IMR-90 (cell line): Measurements from ENCODE around the gene C6orf141. TPM values are rescaled to one million over a fixed set of nuclear protein-coding genes. Genes with fewer than 3 reads are reported as not detected.

Experiments used
- ATAC-seq: fragments of 200-7000 bp; cut with Tn5 transposase; 2 replicates; pipeline ENCODE4 v1.9.1; 2020; ENCODE audit warnings: low read depth, mild to moderate bottlenecking, moderate library complexity
- BruUV-seq: library from RNA; stranded (reverse); fragments of 400-500 nt; replicated peaks from 2 replicates; lab custom pipeline; 2021; lab: Mats Ljungman, UMichigan
- CTCF ChIA-PET: fragments of 300-600 bp; formaldehyde crosslinking; extraction: SDS; loops from one replicate; lab custom pipeline; 2021; ENCODE audit warnings: antibody characterized with exemption; lab: Yijun Ruan, JAX
- POLR2A ChIA-PET: fragments of 300-600 bp; sonication (Branson Sonifier 250); formaldehyde crosslinking; loops from one replicate; lab custom pipeline; 2022; ENCODE audit warnings: antibody characterized with exemption; ENCODE audit not compliant: unreplicated experiment; lab: Charles Lee
- DNase-seq: peaks from one replicate; pipeline ENCODE4 v3.0.0; 2013
- H2AFZ ChIP-seq: replicated peaks from 2 replicates; pipeline ENCODE3; 2013; ENCODE audit warnings: low read length, mild to moderate bottlenecking; ENCODE audit not compliant: poor library complexity
- H2AK5ac ChIP-seq: 2 replicates; pipeline ENCODE4 v1.6.1; 2013; ENCODE audit warnings: low read depth, low read length, inconsistent platforms
- H2AK9ac ChIP-seq: replicated peaks from 2 replicates; pipeline ENCODE3; 2013; ENCODE audit warnings: mild to moderate bottlenecking, low read depth, low read length, moderate library complexity; ENCODE audit not compliant: poor library complexity
- H2BK120ac ChIP-seq: 2 replicates; pipeline ENCODE4 v1.6.1; 2013; ENCODE audit warnings: low read depth, low read length, inconsistent platforms
- H2BK15ac ChIP-seq: 3 replicates; pipeline ENCODE4 v1.6.1; 2013; ENCODE audit warnings: low read depth, low read length, inconsistent platforms
- H2BK20ac ChIP-seq: 2 replicates; pipeline ENCODE4 v1.6.1; 2013; ENCODE audit warnings: low read depth, mild to moderate bottlenecking, inconsistent platforms, low read length, moderate library complexity
- H2BK5ac ChIP-seq: 2 replicates; pipeline ENCODE4 v1.6.1; 2013; ENCODE audit warnings: mild to moderate bottlenecking, low read depth, low read length, inconsistent platforms; ENCODE audit not compliant: poor library complexity, severe bottlenecking
- H3K14ac ChIP-seq: replicated peaks from 2 replicates; pipeline ENCODE4 v1.6.1; 2013; ENCODE audit warnings: low read depth, low read length, inconsistent platforms
- H3K18ac ChIP-seq: 2 replicates; pipeline ENCODE4 v1.6.1; 2013; ENCODE audit warnings: low read depth, low read length, control low read depth
- H3K23ac ChIP-seq: 2 replicates; pipeline ENCODE4 v1.6.1; 2013; ENCODE audit warnings: low read depth, low read length, inconsistent platforms
- H3K27ac ChIP-seq: 2 replicates; pipeline ENCODE4 v1.5.1; 2013; ENCODE audit warnings: mild to moderate bottlenecking, control low read depth, low read length; ENCODE audit not compliant: insufficient read depth
- H3K27me3 ChIP-seq: 2 replicates; pipeline ENCODE4 v1.6.1; 2013; ENCODE audit warnings: low read length; ENCODE audit not compliant: control insufficient read depth, insufficient read depth
- H3K36me3 ChIP-seq: 2 replicates; pipeline ENCODE4 v1.6.1; 2013; ENCODE audit warnings: low read length, mixed read lengths; ENCODE audit not compliant: control insufficient read depth, insufficient read depth
- H3K4ac ChIP-seq: 2 replicates; pipeline ENCODE4 v1.6.1; 2013; ENCODE audit warnings: low read depth, low read length, inconsistent platforms
- H3K4me1 ChIP-seq: 2 replicates; pipeline ENCODE4 v1.6.1; 2013; ENCODE audit warnings: low read length, mixed read lengths; ENCODE audit not compliant: control insufficient read depth, insufficient read depth
- H3K4me2 ChIP-seq: 2 replicates; pipeline ENCODE4 v1.6.1; 2013; ENCODE audit warnings: low read depth, mild to moderate bottlenecking, control low read depth, low read length, moderate library complexity
- H3K4me3 ChIP-seq: 2 replicates; pipeline ENCODE4 v1.5.1; 2013; ENCODE audit warnings: low read depth, mild to moderate bottlenecking, control low read depth, low read length, moderate library complexity; ENCODE audit not compliant: insufficient read depth
- H3K56ac ChIP-seq: 2 replicates; pipeline ENCODE4 v1.6.1; 2013; ENCODE audit warnings: low read length, inconsistent platforms; ENCODE audit not compliant: insufficient read depth; ENCODE audit errors: extremely low read depth
- H3K79me1 ChIP-seq, 2 experiments: 2 replicates each; pipeline ENCODE4 v1.6.1; 2013; ENCODE audit warnings: low read length in 2 of 2, inconsistent platforms in 1 of 2, low read depth in 1 of 2
- H3K9ac ChIP-seq: 2 replicates; pipeline ENCODE4 v1.6.1; 2013; ENCODE audit warnings: low read depth, low read length, control low read depth
- H3K9me1 ChIP-seq: 2 replicates; pipeline ENCODE4 v1.6.1; 2013; ENCODE audit warnings: low read length, inconsistent platforms; ENCODE audit not compliant: insufficient read depth
- H3K9me3 ChIP-seq: 2 replicates; pipeline ENCODE4 v1.6.1; 2013; ENCODE audit warnings: low read length; ENCODE audit not compliant: control insufficient read depth, insufficient read depth
- H4K20me1 ChIP-seq: 2 replicates; pipeline ENCODE4 v1.6.1; 2013; ENCODE audit warnings: low read length, inconsistent platforms; ENCODE audit not compliant: insufficient read depth
- H4K5ac ChIP-seq: 2 replicates; pipeline ENCODE4 v1.6.1; 2013; ENCODE audit warnings: mild to moderate bottlenecking, low read depth, low read length, control low read depth
- H4K8ac ChIP-seq, 2 experiments: 2 replicates each; pipeline ENCODE4 v1.6.1; 2013; ENCODE audit warnings: low read depth in 2 of 2, low read length in 2 of 2, control low read depth in 1 of 2, inconsistent platforms in 1 of 2
- H4K91ac ChIP-seq: 2 replicates; pipeline ENCODE4 v1.6.1; 2013; ENCODE audit warnings: low read depth, low read length, inconsistent platforms; ENCODE audit not compliant: insufficient read depth
- CEBPB ChIP-seq: IDR thresholded peaks from 2 replicates; pipeline ENCODE4 v1.6.1; 2012; ENCODE audit warnings: low read depth, low read length, improper control_type of control experiment
- MAFK ChIP-seq: IDR thresholded peaks from 2 replicates; pipeline ENCODE4 v1.6.1; 2012; ENCODE audit warnings: low read depth, low read length, improper control_type of control experiment
- MAZ ChIP-seq: IDR thresholded peaks from 2 replicates; pipeline ENCODE4 v1.6.1; 2012; ENCODE audit warnings: low read depth, mild to moderate bottlenecking, low read length, improper control_type of control experiment, moderate library complexity, borderline replicate concordance
- MXI1 ChIP-seq: IDR thresholded peaks from 2 replicates; pipeline ENCODE4 v1.6.1; 2012; ENCODE audit warnings: low read depth, mild to moderate bottlenecking, low read length, moderate library complexity, borderline replicate concordance
- NFE2L2 ChIP-seq: fragments of 150-350 bp; IDR thresholded peaks from 2 replicates; pipeline ENCODE4 v1.6.1; 2016; ENCODE audit warnings: low read depth, mild to moderate bottlenecking, low read length
- RAD21 ChIP-seq: IDR thresholded peaks from 2 replicates; pipeline ENCODE4 v1.6.1; 2012; ENCODE audit warnings: low read length, improper control_type of control experiment
- RCOR1 ChIP-seq: IDR thresholded peaks from 2 replicates; pipeline ENCODE4 v1.6.1; 2012; ENCODE audit warnings: mild to moderate bottlenecking, low read length, improper control_type of control experiment; ENCODE audit not compliant: insufficient replicate concordance
- RFX5 ChIP-seq: IDR thresholded peaks from 2 replicates; pipeline ENCODE4 v1.8.0; 2012; ENCODE audit warnings: low read depth, mild to moderate bottlenecking, low read length, moderate library complexity
- SMC3 ChIP-seq: fragments of 150-350 bp; IDR thresholded peaks from 2 replicates; pipeline ENCODE4 v1.6.1; 2016; ENCODE audit warnings: low read depth, mild to moderate bottlenecking, antibody characterized with exemption, low read length, moderate library complexity
- WGBS, 2 experiments: methylation state at CpG; one replicate each; pipeline versions ENCODE4 v1.1.5 to v1.1.7; 2013; ENCODE audit warnings: missing lambda C conversion rate in 2 of 2; ENCODE audit not compliant: insufficient read length in 1 of 2; ENCODE audit errors: extremely low coverage in 2 of 2; 5-methylcytosine and 5-hydroxymethylcytosine counted together
- dilution Hi-C: fragments of 300-500 bp; cut with HindIII; formaldehyde crosslinking; loops from one replicate; pipeline ENCODE4 v1.14.3; 2018; ENCODE audit warnings: low sequenced_read_pairs; ENCODE audit not compliant: unreplicated experiment
- in situ Hi-C: fragments of 300-500 bp; cut with MboI; formaldehyde crosslinking; loops from 3 replicates; pipeline ENCODE4 v1.14.3; 2019; ENCODE audit warnings: low sequenced_read_pairs, inconsistent platforms, mixed read lengths
- intact Hi-C: fragments of 100-400 bp; cut with micrococcal nuclease; formaldehyde crosslinking; loops from 2 replicates; pipeline ENCODE4 v1.10.0; 2022
- polyA plus RNA-seq, 3 experiments: library from polyadenylated mRNA; depleted of rRNA; stranded (reverse); fragments of >200 nt; gene quantifications; 2 replicates each; pipeline ENCODE4 v1.2.3, GENCODE V29; 2012; ENCODE audit warnings: low replicate concordance in 1 of 3
- total RNA-seq: library from RNA; depleted of rRNA; stranded (reverse); fragments of >200 nt; gene quantifications from 2 replicates; pipeline ENCODE4 v1.2.3, GENCODE V29; 2012
- TF ChIP-seq, protein P1 (sequence below): fragments of 150-350 bp; IDR thresholded peaks from 2 replicates; pipeline ENCODE4 v1.6.1; 2016; ENCODE audit warnings: low read depth, mild to moderate bottlenecking, low read length, moderate library complexity, borderline replicate concordance

The C6orf141 gene
- total and polyA plus RNA-seq, 2 of the 4 experiments (the other 2 are of a cell fraction), result not detected

GRCh38 chr6:49549691-49550491, 577 bp upstream of the C6orf141 start:
- Histone ChIP-seq H3K56ac (no peak overlapping the region), H3K4me2 (peak overlapping the region; percentile 17; the same call in 1 of the 2 replicates), H2AK5ac (no peak overlapping the region), H3K14ac (no peak overlapping the region), H3K27me3 (peaks cover 25% of the 10 kb centered on the region), H4K5ac (no peak overlapping the region), H3K18ac (no peak overlapping the region), H3K4ac (no peak overlapping the region), H4K20me1 (no peaks in the 10 kb centered on the region), H3K79me1 (no peaks in the 10 kb centered on the region), H2BK20ac (no peak overlapping the region), H3K23ac (no peak overlapping the region), H3K36me3 (no peaks in the 10 kb centered on the region), H3K27ac (no peak overlapping the region), H2BK120ac (no peak overlapping the region), H2BK5ac (no peak overlapping the region), H4K91ac (no peak overlapping the region), H3K4me3 (no peak overlapping the region), H4K8ac (no peak overlapping the region), H3K9me1 (no peaks in the 10 kb centered on the region), H2BK15ac (no peak overlapping the region), H3K9me3 (no peaks in the 10 kb centered on the region), H3K4me1 (no peaks in the 10 kb centered on the region), H2AFZ (peak overlapping the region; percentile 76), H3K9ac (no peak overlapping the region), H2AK9ac (no peak overlapping the region)
- intact Hi-C loops, result no loop called here
- dilution Hi-C loops, result no loop called here
- DNase-seq (no peak), ATAC-seq (no peak)
- BruUV-seq, result no TSS peak
- WGBS, 2 experiments, result 0% methylated on average over 4 of the region's 20 CpGs; no CpG with 5 or more reads in 1 of the 2 experiments
- in situ Hi-C loops, result loop anchor here (25.0 kb wide), 1 partner anchor 287 kb away; no protein-coding TSS in a partner anchor
- ChIA-PET CTCF (no interaction called here), POLR2A (interaction anchor here (0.6 kb wide), 1 partner anchor 61 kb away, joined by 3 read pairs; no protein-coding TSS in a partner anchor)
- TF ChIP-seq MAFK, result no peak
- no peak for TF ChIP-seq RCOR1
- TF ChIP-seq SMC3, result no peak
- TF ChIP-seq NFE2L2, result no peak
- no peak for TF ChIP-seq CEBPB
- TF ChIP-seq RAD21, result no peak
- no peak for TF ChIP-seq MAZ
- TF ChIP-seq, protein P1, sequence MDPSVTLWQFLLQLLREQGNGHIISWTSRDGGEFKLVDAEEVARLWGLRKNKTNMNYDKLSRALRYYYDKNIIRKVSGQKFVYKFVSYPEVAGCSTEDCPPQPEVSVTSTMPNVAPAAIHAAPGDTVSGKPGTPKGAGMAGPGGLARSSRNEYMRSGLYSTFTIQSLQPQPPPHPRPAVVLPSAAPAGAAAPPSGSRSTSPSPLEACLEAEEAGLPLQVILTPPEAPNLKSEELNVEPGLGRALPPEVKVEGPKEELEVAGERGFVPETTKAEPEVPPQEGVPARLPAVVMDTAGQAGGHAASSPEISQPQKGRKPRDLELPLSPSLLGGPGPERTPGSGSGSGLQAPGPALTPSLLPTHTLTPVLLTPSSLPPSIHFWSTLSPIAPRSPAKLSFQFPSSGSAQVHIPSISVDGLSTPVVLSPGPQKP, result no peak
- TF ChIP-seq RFX5, result no peak
- no peak for TF ChIP-seq MXI1
